Measurements from ENCODE around the gene SSMEM1. TPM values are rescaled to one million over a fixed set of nuclear protein-coding genes. Genes with fewer than 3 reads are reported as not detected.

The SSMEM1 gene
- total RNA-seq, 1 experiment from 2014 or later = not detected

GRCh38 chr7:130258494-130259078 is 50.9 kb downstream of the SSMEM1 start:
- peaks cover 41% of the 10 kb centered on the region for H3K4me1 Mint-ChIP-seq
- no peak for DNase-seq (ENCODE audit: low spot score)
- peaks cover 58% of the 10 kb centered on the region for H3K9me3 Mint-ChIP-seq
- H3K27me3 Mint-ChIP-seq (ENCODE audit: low read depth) = peaks cover 13% of the 10 kb centered on the region
- no peak for ATAC-seq
- POLR2A ChIA-PET = no interaction called here
- TF ChIP-seq HMGXB4 (CRISPR knock-in tag; IDR thresholded peaks at IDR 0.05) = no peak
- TF ChIP-seq NR3C1 (CRISPR knock-in tag; conservative IDR thresholded peaks at IDR 0.05; ENCODE audit: low read depth) = no peak
- TF ChIP-seq, protein P1, sequence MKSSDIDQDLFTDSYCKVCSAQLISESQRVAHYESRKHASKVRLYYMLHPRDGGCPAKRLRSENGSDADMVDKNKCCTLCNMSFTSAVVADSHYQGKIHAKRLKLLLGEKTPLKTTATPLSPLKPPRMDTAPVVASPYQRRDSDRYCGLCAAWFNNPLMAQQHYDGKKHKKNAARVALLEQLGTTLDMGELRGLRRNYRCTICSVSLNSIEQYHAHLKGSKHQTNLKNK (CRISPR knock-in tag; IDR thresholded peaks at IDR 0.05) = no peak
- TF ChIP-seq, protein P2, sequence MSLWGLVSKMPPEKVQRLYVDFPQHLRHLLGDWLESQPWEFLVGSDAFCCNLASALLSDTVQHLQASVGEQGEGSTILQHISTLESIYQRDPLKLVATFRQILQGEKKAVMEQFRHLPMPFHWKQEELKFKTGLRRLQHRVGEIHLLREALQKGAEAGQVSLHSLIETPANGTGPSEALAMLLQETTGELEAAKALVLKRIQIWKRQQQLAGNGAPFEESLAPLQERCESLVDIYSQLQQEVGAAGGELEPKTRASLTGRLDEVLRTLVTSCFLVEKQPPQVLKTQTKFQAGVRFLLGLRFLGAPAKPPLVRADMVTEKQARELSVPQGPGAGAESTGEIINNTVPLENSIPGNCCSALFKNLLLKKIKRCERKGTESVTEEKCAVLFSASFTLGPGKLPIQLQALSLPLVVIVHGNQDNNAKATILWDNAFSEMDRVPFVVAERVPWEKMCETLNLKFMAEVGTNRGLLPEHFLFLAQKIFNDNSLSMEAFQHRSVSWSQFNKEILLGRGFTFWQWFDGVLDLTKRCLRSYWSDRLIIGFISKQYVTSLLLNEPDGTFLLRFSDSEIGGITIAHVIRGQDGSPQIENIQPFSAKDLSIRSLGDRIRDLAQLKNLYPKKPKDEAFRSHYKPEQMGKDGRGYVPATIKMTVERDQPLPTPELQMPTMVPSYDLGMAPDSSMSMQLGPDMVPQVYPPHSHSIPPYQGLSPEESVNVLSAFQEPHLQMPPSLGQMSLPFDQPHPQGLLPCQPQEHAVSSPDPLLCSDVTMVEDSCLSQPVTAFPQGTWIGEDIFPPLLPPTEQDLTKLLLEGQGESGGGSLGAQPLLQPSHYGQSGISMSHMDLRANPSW (CRISPR knock-in tag; conservative IDR thresholded peaks at IDR 0.05; ENCODE audit: low read depth) = no peak
- no peak for TF ChIP-seq USF1 (CRISPR knock-in tag; IDR thresholded peaks at IDR 0.05)
- TF ChIP-seq GRHL2 (CRISPR knock-in tag; IDR thresholded peaks at IDR 0.05; ENCODE audit: insufficient replicate concordance, severe bottlenecking) = no peak
- no peak for TF ChIP-seq ZBTB21 (CRISPR knock-in tag; IDR thresholded peaks at IDR 0.05; ENCODE audit: borderline replicate concordance)
- TF ChIP-seq JAZF1 (CRISPR knock-in tag; IDR thresholded peaks at IDR 0.05) = no peak
- no peak for TF ChIP-seq ZNF317 (CRISPR knock-in tag; IDR thresholded peaks at IDR 0.05; ENCODE audit: borderline replicate concordance, low read depth)
- TF ChIP-seq ZNF138 (CRISPR knock-in tag; conservative IDR thresholded peaks at IDR 0.05) = no peak
- TF ChIP-seq TEAD4 (CRISPR knock-in tag; IDR thresholded peaks at IDR 0.05) = no peak
- TF ChIP-seq AR (CRISPR knock-in tag; IDR thresholded peaks at IDR 0.05) = no peak
- no peak for TF ChIP-seq CREM (CRISPR knock-in tag; IDR thresholded peaks at IDR 0.05)
- no peak for TF ChIP-seq JUN (CRISPR knock-in tag; IDR thresholded peaks at IDR 0.05)
- TF ChIP-seq, protein P3, sequence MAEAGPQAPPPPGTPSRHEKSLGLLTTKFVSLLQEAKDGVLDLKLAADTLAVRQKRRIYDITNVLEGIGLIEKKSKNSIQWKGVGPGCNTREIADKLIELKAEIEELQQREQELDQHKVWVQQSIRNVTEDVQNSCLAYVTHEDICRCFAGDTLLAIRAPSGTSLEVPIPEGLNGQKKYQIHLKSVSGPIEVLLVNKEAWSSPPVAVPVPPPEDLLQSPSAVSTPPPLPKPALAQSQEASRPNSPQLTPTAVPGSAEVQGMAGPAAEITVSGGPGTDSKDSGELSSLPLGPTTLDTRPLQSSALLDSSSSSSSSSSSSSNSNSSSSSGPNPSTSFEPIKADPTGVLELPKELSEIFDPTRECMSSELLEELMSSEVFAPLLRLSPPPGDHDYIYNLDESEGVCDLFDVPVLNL (CRISPR knock-in tag; IDR thresholded peaks at IDR 0.05; ENCODE audit: borderline replicate concordance, low read depth) = no peak
- TF ChIP-seq, protein P4, sequence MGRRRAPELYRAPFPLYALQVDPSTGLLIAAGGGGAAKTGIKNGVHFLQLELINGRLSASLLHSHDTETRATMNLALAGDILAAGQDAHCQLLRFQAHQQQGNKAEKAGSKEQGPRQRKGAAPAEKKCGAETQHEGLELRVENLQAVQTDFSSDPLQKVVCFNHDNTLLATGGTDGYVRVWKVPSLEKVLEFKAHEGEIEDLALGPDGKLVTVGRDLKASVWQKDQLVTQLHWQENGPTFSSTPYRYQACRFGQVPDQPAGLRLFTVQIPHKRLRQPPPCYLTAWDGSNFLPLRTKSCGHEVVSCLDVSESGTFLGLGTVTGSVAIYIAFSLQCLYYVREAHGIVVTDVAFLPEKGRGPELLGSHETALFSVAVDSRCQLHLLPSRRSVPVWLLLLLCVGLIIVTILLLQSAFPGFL (CRISPR knock-in tag; IDR thresholded peaks at IDR 0.05; ENCODE audit: borderline replicate concordance) = no peak
- TF ChIP-seq GTF2I (CRISPR knock-in tag; conservative IDR thresholded peaks at IDR 0.05) = no peak
- H3K27ac Mint-ChIP-seq = no peak overlapping the region
- no peak overlapping the region for H3K4me3 Mint-ChIP-seq
- CTCF ChIA-PET = interaction anchor here (1.2 kb wide), 1 partner anchor 123 kb away, joined by 3 read pairs; no protein-coding TSS in a partner anchor
- H3K36me3 Mint-ChIP-seq = peaks cover 56% of the 10 kb centered on the region

All from WTC11 (cell line).